DND-41 (cell line): ENCODE results near the gene TMPRSS11B.

Source experiments
- ATAC-seq: fragments of 200-7000 bp; cut with Tn5 transposase; 3 replicates; pipeline ENCODE4 v1.9.1; 2021; ENCODE audit warnings: low read depth; ENCODE audit not compliant: insufficient read depth
- DNase-seq: peaks from one replicate; pipeline ENCODE4 v3.0.0-alpha.2; 2020
- H2AFZ ChIP-seq: 2 replicates; pipeline ENCODE4 v1.6.0; 2012; ENCODE audit warnings: low read depth, low read length
- H3K27ac ChIP-seq: 2 replicates; pipeline ENCODE4 v1.5.1; 2012; ENCODE audit warnings: low read length, inconsistent platforms
- H3K27me3 ChIP-seq: fragments of 200-600 bp; sonication (generic); 2 replicates; pipeline ENCODE4 v1.6.0; 2012; ENCODE audit warnings: low read length, mild to moderate bottlenecking, inconsistent platforms; ENCODE audit not compliant: insufficient read depth, poor library complexity
- H3K36me3 ChIP-seq: 2 replicates; pipeline ENCODE4 v1.5.1; 2012; ENCODE audit warnings: low read length, inconsistent platforms; ENCODE audit not compliant: insufficient read depth
- H3K4me1 ChIP-seq: 2 replicates; pipeline ENCODE4 v1.5.1; 2012; ENCODE audit warnings: mild to moderate bottlenecking, low read length; ENCODE audit not compliant: insufficient read depth
- H3K4me2 ChIP-seq: 2 replicates; pipeline ENCODE4 v1.6.0; 2012; ENCODE audit warnings: mild to moderate bottlenecking, moderate library complexity, low read length, inconsistent platforms; ENCODE audit not compliant: insufficient read depth
- H3K4me3 ChIP-seq, 2 experiments: fragments of 200-600 bp in 1 of 2; shearing (Covaris generic) in 1 of 2; 2 replicates each; pipeline ENCODE4 v1.5.1; 2012 to 2016; ENCODE audit warnings: inconsistent platforms in 2 of 2, low read length in 2 of 2, mild to moderate bottlenecking in 2 of 2, low read depth in 1 of 2, moderate library complexity in 1 of 2
- H3K79me2 ChIP-seq: 2 replicates; pipeline ENCODE4 v1.6.0; 2012; ENCODE audit warnings: low read length, inconsistent platforms; ENCODE audit not compliant: insufficient read depth
- H3K9ac ChIP-seq: 2 replicates; pipeline ENCODE4 v1.6.0; 2012; ENCODE audit warnings: low read depth, mild to moderate bottlenecking, inconsistent platforms, low read length, moderate library complexity
- H3K9me3 ChIP-seq: 2 replicates; pipeline ENCODE4 v1.5.1; 2012; ENCODE audit warnings: low read length, moderate library complexity, mild to moderate bottlenecking, inconsistent platforms; ENCODE audit not compliant: insufficient read depth, severe bottlenecking
- H4K20me1 ChIP-seq: 2 replicates; pipeline ENCODE4 v1.6.0; 2012; ENCODE audit warnings: low read length; ENCODE audit not compliant: insufficient read depth
- EZH2 ChIP-seq: IDR thresholded peaks from 3 replicates; pipeline ENCODE4 v1.6.1; 2012; ENCODE audit warnings: borderline replicate concordance, low read depth, mild to moderate bottlenecking, moderate library complexity, low read length, inconsistent platforms; ENCODE audit not compliant: severe bottlenecking
- TF ChIP-seq, protein P1 (sequence below): IDR thresholded peaks from 2 replicates; pipeline ENCODE4 v1.5.1; 2012; ENCODE audit warnings: borderline replicate concordance, low read length, moderate library complexity, mild to moderate bottlenecking; ENCODE audit not compliant: poor library complexity, severe bottlenecking; ENCODE audit errors: extremely low read depth

Gene TMPRSS11B

DNA sequence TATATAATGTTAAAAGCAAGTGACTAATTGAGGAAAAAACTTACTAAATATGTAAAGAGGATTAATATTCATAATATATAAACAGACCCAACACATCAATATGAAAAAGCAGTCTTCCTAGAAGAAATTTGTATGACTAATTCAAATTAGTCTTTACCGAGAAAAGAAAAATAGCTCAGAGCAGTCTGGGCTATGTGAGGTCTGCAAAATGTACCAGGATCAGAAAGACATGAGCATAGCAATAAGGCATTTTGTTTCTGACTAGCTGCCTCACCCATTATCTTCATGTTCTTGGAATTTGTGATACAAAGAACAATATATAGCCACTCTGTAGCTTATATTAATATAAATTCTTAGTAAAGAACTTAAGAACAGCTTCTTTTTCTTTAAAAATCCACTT lies 13.7 kb upstream of the TMPRSS11B start:
- Histone ChIP-seq H3K4me1 (no peaks in the 10 kb centered on the region), H2AFZ (no peak overlapping the region), H3K27me3 (no peaks in the 10 kb centered on the region), H3K9me3 (no peaks in the 10 kb centered on the region), H3K36me3 (no peaks in the 10 kb centered on the region), H3K4me3 (no peak overlapping the region), H3K9ac (no peak overlapping the region), H3K79me2 (no peaks in the 10 kb centered on the region), H4K20me1 (no peaks in the 10 kb centered on the region), H3K4me2 (no peak overlapping the region), H3K27ac (no peak overlapping the region)
- no peak for ATAC-seq
- no peak for TF ChIP-seq EZH2
- TF ChIP-seq, protein P1, sequence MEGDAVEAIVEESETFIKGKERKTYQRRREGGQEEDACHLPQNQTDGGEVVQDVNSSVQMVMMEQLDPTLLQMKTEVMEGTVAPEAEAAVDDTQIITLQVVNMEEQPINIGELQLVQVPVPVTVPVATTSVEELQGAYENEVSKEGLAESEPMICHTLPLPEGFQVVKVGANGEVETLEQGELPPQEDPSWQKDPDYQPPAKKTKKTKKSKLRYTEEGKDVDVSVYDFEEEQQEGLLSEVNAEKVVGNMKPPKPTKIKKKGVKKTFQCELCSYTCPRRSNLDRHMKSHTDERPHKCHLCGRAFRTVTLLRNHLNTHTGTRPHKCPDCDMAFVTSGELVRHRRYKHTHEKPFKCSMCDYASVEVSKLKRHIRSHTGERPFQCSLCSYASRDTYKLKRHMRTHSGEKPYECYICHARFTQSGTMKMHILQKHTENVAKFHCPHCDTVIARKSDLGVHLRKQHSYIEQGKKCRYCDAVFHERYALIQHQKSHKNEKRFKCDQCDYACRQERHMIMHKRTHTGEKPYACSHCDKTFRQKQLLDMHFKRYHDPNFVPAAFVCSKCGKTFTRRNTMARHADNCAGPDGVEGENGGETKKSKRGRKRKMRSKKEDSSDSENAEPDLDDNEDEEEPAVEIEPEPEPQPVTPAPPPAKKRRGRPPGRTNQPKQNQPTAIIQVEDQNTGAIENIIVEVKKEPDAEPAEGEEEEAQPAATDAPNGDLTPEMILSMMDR = no peak
- no peak for DNase-seq

DNA sequence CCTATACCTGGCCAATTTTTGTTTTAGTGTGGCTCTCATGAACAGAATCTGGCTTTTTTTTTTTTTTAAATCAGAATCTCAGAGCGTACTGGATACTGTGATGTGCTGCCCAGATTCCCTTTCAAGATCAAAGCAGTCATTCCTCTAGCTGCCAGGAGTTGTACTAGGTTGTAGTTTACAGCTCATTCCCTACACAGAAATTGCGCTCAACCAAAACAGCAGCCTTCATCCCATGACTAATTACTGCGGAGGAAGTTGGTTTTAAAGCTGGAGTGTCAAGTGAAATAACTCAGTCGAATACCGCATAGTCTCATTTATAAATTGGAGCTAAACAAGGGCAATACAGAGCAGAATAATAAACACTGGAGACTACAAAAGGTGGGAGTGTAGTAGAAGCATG lies 12.2 kb upstream of the TMPRSS11B start:
- Histone ChIP-seq H2AFZ (no peak overlapping the region), H3K4me3 (no peak overlapping the region), H3K9ac (no peak overlapping the region), H3K27me3 (no peaks in the 10 kb centered on the region), H3K27ac (no peak overlapping the region), H3K79me2 (no peaks in the 10 kb centered on the region), H4K20me1 (no peaks in the 10 kb centered on the region), H3K36me3 (no peaks in the 10 kb centered on the region), H3K4me1 (no peaks in the 10 kb centered on the region), H3K4me2 (no peak overlapping the region), H3K9me3 (no peaks in the 10 kb centered on the region)
- DNase-seq = no peak
- TF ChIP-seq, protein P1 = no peak
- no peak for TF ChIP-seq EZH2
- no peak for ATAC-seq

DNA sequence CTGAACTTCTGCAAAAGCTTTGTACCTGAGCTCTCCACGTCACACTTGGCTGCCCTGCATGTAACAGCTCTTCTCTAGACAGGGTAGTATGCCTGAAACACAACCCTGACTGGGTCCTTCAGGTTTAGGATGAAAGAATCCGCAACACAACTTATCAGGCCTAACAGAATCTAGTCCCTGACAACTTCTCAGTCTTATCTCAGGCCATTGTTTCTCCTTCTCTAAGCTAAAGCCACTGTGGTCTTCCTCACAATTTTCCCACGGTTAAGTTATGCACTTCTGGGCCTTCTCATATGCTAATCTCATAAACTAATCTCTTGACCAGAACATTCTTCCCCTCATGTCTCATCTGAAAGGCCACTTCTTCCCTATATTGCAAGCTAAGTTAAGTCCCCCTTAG lies 10.8 kb upstream of the TMPRSS11B start:
- Histone ChIP-seq H3K4me3 (no peak overlapping the region), H3K4me1 (no peaks in the 10 kb centered on the region), H3K27ac (no peak overlapping the region), H3K4me2 (no peak overlapping the region), H3K9ac (no peak overlapping the region), H2AFZ (no peak overlapping the region), H3K79me2 (no peaks in the 10 kb centered on the region), H3K36me3 (no peaks in the 10 kb centered on the region), H4K20me1 (no peaks in the 10 kb centered on the region), H3K27me3 (no peaks in the 10 kb centered on the region), H3K9me3 (no peaks in the 10 kb centered on the region)
- no peak for TF ChIP-seq EZH2
- TF ChIP-seq, protein P1 = no peak
- DNase-seq = no peak
- no peak for ATAC-seq

DNA sequence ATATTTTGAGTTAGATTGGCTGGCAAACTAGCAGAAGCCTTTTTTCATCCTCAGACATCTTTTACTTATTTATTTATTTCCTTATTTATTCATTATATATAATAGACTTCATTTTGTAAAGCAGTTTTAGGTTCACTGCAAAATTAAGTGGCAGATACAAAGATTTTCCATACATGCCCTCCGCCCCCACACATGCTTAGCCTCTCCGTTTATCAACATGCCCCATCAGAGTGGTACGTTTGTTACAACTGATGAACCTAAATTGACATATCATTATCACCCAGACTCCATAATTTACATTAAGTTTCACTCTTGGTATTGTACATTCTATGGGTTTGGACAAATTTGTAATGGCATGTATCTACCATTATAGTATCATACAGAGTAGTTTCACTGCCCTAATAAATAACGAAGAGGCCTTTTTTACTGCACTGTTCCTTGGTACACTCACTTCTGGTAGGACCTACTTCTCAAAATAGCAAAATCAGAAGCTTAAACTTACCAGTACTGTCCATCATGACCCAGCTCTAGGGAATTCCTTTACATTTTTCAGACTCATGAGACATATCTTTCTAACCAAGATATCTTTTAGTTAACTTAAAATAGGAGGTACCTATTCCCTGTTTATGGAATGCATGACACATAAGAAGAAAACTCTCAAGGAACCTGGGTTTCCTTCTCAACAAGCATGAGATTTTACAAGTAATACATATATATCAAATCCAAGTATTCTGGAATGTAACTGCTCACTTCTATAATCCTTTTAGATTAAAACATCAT lies 4.8 kb upstream of the TMPRSS11B start:
- Histone ChIP-seq H3K36me3 (no peaks in the 10 kb centered on the region), H3K4me2 (no peak overlapping the region), H4K20me1 (no peaks in the 10 kb centered on the region), H3K9ac (no peak overlapping the region), H3K9me3 (no peaks in the 10 kb centered on the region), H2AFZ (no peak overlapping the region), H3K27me3 (no peaks in the 10 kb centered on the region), H3K79me2 (no peaks in the 10 kb centered on the region), H3K27ac (no peak overlapping the region), H3K4me1 (no peaks in the 10 kb centered on the region), H3K4me3 (no peak overlapping the region)
- DNase-seq = no peak
- no peak for ATAC-seq
- no peak for TF ChIP-seq EZH2
- TF ChIP-seq, protein P1 = no peak
